ENCODE results near the gene UBL3. TPM values are rescaled to one million over a fixed set of nuclear protein-coding genes. Genes with fewer than 3 reads are reported as not detected.

The UBL3 gene
- total RNA-seq, 1 experiment from 2014 or later = 19.0 TPM

DNA sequence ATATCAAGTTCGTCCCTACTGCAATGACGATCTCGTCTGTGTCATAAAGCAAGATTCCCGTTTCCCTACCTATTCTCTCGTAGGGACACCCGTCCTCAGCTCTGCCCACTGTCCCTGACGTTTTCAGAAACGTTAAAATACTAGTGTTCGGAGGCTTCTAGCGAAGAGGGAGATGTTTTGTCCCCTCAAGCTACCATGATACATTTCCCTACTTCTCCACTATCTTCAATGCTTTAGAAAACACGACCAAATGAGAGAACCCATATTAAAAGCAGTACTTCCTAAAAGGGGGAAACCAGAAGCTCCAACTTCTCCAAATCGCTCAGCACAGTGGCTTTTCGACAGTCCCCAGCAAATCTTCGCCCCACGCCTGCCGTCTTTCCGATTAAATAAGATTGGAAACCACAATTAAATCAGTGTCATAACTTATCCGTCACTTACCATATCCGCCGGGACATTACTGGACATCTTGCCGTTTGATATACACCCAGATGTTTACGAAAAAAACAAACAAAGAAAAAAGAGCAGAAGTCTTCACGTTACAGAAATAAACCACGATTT is 1.3 kb downstream of the UBL3 start:
- Histone ChIP-seq H4K5ac (ENCODE audit: insufficient read length, low read depth, low read length) (no peak overlapping the region), H3K79me2 (ENCODE audit: insufficient read depth, low read length) (peaks cover 10% of the 10 kb centered on the region; the same call in 1 of the 2 replicates), H3K4me2 (ENCODE audit: insufficient read depth, insufficient read length, low read length) (peak overlapping the region; percentile 82), H2BK120ac (ENCODE audit: low read depth, low read length, poor library complexity, severe bottlenecking) (no peak overlapping the region), H3K14ac (ENCODE audit: insufficient read depth, low read length) (no peak overlapping the region), H3K18ac (ENCODE audit: insufficient read length, low read depth, low read length) (no peak overlapping the region), H3K27me3 (ENCODE audit: insufficient read depth, low read length) (no peaks in the 10 kb centered on the region), H2BK15ac (ENCODE audit: low read depth, low read length) (no peak overlapping the region), H4K8ac (replicated peaks; ENCODE audit: insufficient read length, low read depth, low read length) (no peak overlapping the region), H3K27ac (ENCODE audit: insufficient read length, low read depth, low read length) (no peak overlapping the region), H3K23ac (ENCODE audit: insufficient read length, low read depth, low read length) (no peak overlapping the region), H3T11ph (ENCODE audit: low read length) (no peak overlapping the region), H4K91ac (ENCODE audit: insufficient read length, low read depth, low read length) (no peak overlapping the region), H2BK5ac (ENCODE audit: insufficient read length, low read length) (no peak overlapping the region), H3K56ac (ENCODE audit: insufficient read length, low read depth, low read length) (no peak overlapping the region), H4K20me1 (ENCODE audit: control insufficient read depth, insufficient read depth, insufficient read length) (no peaks in the 10 kb centered on the region), H3K23me2 (ENCODE audit: insufficient read length, low read depth, low read length, poor library complexity, severe bottlenecking) (peaks cover 12% of the 10 kb centered on the region), H3K9me3 (ENCODE audit: control insufficient read depth, low read depth, low read length) (no peaks in the 10 kb centered on the region), H3K4ac (ENCODE audit: low read depth, low read length) (no peak overlapping the region), H3K9ac (ENCODE audit: extremely low read depth, insufficient read length, low read length) (peak overlapping the region; percentile 83), H2BK20ac (ENCODE audit: low read depth, low read length, poor library complexity, severe bottlenecking) (no peak overlapping the region), H2BK12ac (ENCODE audit: insufficient read length, low read depth, low read length) (no peak overlapping the region), H3K79me1 (ENCODE audit: insufficient read depth, low read depth, low read length, poor library complexity, severe bottlenecking) (no peaks in the 10 kb centered on the region), H2AK5ac (ENCODE audit: insufficient read length, low read length) (no peak overlapping the region), H3K4me1 (ENCODE audit: insufficient read depth, low read length) (peaks cover 5% of the 10 kb centered on the region; the same call in 1 of the 2 replicates), H2AFZ (ENCODE audit: low read length) (no peak overlapping the region)
- Mint-ChIP-seq H3K4me3 (peak overlapping the region; percentile 94 to 96), H3K27ac (peak overlapping the region in 1 of 3 experiments; percentile 1; a peak in 2 of 7 replicates), H3K9me3 (no peaks in the 10 kb centered on the region; a peak in 1 of 5 replicates), H3K36me3 (ENCODE audit: insufficient read depth in 1 of 3, low read depth in 3 of 3) (no peaks in the 10 kb centered on the region; a peak in 1 of 7 replicates), H3K4me1 (peaks cover 34 to 42% of the 10 kb centered on the region in 2 experiments), H3K27me3 (ENCODE audit: low read depth) (no peaks in the 10 kb centered on the region)
- no CpG with 5 or more reads among the region's 24 CpGs for WGBS (ENCODE audit: extremely low coverage, insufficient read length, low lambda C conversion rate)
- TF ChIP-seq, protein P1, sequence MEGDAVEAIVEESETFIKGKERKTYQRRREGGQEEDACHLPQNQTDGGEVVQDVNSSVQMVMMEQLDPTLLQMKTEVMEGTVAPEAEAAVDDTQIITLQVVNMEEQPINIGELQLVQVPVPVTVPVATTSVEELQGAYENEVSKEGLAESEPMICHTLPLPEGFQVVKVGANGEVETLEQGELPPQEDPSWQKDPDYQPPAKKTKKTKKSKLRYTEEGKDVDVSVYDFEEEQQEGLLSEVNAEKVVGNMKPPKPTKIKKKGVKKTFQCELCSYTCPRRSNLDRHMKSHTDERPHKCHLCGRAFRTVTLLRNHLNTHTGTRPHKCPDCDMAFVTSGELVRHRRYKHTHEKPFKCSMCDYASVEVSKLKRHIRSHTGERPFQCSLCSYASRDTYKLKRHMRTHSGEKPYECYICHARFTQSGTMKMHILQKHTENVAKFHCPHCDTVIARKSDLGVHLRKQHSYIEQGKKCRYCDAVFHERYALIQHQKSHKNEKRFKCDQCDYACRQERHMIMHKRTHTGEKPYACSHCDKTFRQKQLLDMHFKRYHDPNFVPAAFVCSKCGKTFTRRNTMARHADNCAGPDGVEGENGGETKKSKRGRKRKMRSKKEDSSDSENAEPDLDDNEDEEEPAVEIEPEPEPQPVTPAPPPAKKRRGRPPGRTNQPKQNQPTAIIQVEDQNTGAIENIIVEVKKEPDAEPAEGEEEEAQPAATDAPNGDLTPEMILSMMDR (conservative IDR thresholded peaks at IDR 0.05) = no peak
- DNase-seq = no peak
